AG09309 (cell line): Measurements from ENCODE around the gene EXOC7.

Experiments
- DNase-seq: peaks from one replicate; pipeline ENCODE4 v3.0.0-alpha.2; 2010; ENCODE audit warnings: low read depth
- H3K4me3 ChIP-seq: 2 replicates; pipeline ENCODE4 v1.5.1; 2011; ENCODE audit warnings: mild to moderate bottlenecking, low read depth, low read length, moderate library complexity; ENCODE audit not compliant: control insufficient read depth
- CTCF ChIP-seq: IDR thresholded peaks from 2 replicates; pipeline ENCODE4 v1.5.1; 2011; ENCODE audit warnings: mild to moderate bottlenecking, low read depth, low read length, inconsistent platforms; ENCODE audit not compliant: insufficient read depth, control insufficient read depth; ENCODE audit errors: missing control alignments

EXOC7 gene

GRCh38 chr17:76119409-76120371, 16.1 kb upstream of the EXOC7 start:
- H3K4me3 ChIP-seq, result no peak overlapping the region
- TF ChIP-seq CTCF, result no peak

GRCh38 chr17:76115138-76115754, 11.7 kb upstream of the EXOC7 start:
- no peak for TF ChIP-seq CTCF
- no peak for DNase-seq
- H3K4me3 ChIP-seq, result no peak overlapping the region

More at GRCh38 chr17:76119409-76120371, 16.1 kb upstream of the EXOC7 start:
- no peak for DNase-seq

- no peak for DNase-seq
- no peak for TF ChIP-seq CTCF
- H3K4me3 ChIP-seq, result no peak overlapping the region
Measured at GRCh38 chr17:76111956-76112355, 8.4 kb upstream of the EXOC7 start.

GRCh38 chr17:76107509-76107908, 3.9 kb upstream of the EXOC7 start:
- no peak for DNase-seq
- H3K4me3 ChIP-seq, result no peak overlapping the region
- peak; percentile 9 for TF ChIP-seq CTCF

- H3K4me3 ChIP-seq, result no peak overlapping the region
- TF ChIP-seq CTCF, result no peak
- no peak for DNase-seq
Measured at GRCh38 chr17:76106703-76107102, 3.1 kb upstream of the EXOC7 start.

- no peak for TF ChIP-seq CTCF
- no peak for DNase-seq
- no peak overlapping the region for H3K4me3 ChIP-seq
Measured at GRCh38 chr17:76104896-76105231, 1.3 kb upstream of the EXOC7 start.
